HG03159 (cell line): ENCODE data around the gene SEMA5B.
A peak's percentile ranks its signal among the peaks of the same experiment; 100 is the strongest.

Source experiments
- ATAC-seq: cut with Tn5 transposase; IDR thresholded peaks from one replicate; pipeline ENCODE4 v1.9.1; 2021; ENCODE audit warnings: mild to moderate bottlenecking, moderate library complexity; ENCODE audit not compliant: unreplicated experiment

The SEMA5B gene, protein sequence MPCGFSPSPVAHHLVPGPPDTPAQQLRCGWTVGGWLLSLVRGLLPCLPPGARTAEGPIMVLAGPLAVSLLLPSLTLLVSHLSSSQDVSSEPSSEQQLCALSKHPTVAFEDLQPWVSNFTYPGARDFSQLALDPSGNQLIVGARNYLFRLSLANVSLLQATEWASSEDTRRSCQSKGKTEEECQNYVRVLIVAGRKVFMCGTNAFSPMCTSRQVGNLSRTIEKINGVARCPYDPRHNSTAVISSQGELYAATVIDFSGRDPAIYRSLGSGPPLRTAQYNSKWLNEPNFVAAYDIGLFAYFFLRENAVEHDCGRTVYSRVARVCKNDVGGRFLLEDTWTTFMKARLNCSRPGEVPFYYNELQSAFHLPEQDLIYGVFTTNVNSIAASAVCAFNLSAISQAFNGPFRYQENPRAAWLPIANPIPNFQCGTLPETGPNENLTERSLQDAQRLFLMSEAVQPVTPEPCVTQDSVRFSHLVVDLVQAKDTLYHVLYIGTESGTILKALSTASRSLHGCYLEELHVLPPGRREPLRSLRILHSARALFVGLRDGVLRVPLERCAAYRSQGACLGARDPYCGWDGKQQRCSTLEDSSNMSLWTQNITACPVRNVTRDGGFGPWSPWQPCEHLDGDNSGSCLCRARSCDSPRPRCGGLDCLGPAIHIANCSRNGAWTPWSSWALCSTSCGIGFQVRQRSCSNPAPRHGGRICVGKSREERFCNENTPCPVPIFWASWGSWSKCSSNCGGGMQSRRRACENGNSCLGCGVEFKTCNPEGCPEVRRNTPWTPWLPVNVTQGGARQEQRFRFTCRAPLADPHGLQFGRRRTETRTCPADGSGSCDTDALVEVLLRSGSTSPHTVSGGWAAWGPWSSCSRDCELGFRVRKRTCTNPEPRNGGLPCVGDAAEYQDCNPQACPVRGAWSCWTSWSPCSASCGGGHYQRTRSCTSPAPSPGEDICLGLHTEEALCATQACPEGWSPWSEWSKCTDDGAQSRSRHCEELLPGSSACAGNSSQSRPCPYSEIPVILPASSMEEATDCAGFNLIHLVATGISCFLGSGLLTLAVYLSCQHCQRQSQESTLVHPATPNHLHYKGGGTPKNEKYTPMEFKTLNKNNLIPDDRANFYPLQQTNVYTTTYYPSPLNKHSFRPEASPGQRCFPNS

DNA sequence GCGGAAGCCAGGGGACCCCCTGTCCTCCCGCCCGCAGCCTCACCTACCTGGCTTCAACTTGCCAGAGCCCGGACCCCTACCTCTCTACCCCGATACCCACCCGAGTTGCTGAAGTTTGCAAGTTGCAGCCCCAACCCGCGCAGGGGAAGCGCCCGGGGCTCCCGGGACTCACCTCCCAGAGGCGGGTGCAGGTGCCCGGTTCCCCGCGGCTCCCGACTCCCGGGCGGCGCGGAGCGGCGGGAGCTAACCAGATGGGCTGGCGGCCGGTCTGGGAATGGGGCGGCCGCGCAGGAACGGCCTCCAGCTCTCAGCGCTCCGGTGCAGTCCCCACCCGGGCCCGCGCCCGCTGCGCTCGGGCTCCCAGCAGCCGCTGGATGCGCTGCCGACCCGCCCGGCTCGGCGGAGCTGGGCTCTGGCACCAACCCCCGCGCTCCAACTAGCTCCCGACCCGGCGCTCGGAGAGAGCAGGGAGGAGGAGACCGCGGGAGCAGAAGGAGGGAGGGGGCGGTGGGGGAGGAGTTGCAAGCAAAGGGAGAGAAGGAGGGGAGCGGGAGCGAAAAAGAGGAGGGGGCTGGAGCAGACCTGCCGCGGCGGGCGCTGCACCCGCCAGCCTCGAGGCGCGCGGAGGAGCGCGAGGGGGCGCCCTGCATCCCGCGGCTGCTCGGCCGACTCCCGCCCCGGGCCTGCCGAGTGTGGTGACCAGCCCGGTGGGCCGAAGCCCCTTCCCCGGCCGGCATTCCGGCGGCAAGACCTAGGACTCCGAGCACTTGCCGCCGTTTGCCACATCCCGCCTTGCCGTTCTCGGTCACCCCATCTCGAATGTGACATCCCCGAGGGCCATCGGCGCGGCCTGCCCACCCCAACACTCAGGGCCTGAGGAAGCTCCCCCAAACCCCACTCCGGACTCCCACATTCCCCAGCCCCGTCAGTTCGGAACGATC, at the start of gene SEMA5B:
Gene SEMA5B (minus strand): TSS at position 472 of the 941 bp plus-strand sequence. CDS start 66,500 bp downstream, outside the sequence.
- no peak for ATAC-seq

DNA sequence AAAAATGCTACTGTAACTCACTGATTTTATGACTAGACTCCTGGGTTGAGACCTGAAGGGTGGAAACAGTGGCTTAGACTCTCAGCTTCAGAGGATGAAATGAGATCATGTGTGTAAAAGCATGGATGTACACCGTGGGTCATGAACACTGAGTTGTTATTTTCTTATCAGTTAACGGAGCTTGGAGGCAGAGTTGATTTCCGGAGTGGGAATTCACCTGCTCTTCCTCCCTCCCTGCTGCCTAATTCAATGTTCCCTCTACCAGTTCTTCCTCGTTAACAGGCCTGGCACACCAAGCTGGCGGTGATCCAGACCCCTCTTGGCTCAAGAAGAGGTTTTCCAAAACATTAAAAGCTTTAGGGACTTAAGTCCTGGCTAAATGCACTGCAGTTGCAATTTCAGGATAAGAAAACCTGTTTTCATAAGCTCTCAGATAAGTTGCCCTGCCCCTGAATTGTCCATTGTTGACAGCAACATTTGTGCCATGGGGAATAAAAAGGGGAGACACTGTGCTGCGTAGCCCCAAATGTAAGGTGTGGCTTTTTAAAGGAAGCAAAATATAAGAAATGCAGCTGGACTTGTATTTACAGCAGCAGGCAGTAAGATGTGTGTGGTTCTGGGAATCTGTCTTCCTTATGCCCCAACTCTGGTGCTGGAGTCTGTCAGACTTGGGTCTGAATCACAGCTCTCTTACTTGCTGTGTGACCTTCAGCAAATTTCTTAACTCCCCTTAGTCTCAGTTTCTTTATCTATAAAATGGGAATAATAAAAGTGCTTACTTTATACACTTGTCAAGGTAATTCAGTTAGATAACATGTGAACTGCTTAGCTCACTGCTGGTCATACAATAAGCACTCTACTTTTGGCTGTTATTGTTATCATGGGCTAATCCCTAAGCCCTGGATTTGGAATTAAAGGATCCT, 49.2 kb upstream of the SEMA5B start:
- no peak for ATAC-seq

DNA sequence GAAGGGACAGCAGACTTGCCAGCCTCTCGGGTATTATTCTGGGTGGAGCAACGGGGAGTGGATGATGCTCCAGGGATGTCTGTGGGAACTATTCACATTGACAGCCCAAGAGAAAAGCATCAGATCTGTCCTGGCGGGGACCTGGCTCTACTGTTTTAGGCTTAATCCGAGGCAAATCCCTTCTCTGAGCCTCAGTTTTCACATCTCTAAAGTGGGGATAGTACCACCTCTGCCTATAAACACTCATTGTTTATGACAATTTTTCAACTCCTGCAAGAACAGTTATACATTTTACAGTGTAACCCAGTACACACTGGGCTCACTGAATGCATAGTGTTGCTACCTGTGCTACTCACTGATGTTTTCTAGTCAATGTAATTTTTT, 48.5 kb upstream of the SEMA5B start:
- no peak for ATAC-seq

GRCh38 chr3:123075359-123075758, 47.8 kb upstream of the SEMA5B start:
- ATAC-seq, result no peak

DNA sequence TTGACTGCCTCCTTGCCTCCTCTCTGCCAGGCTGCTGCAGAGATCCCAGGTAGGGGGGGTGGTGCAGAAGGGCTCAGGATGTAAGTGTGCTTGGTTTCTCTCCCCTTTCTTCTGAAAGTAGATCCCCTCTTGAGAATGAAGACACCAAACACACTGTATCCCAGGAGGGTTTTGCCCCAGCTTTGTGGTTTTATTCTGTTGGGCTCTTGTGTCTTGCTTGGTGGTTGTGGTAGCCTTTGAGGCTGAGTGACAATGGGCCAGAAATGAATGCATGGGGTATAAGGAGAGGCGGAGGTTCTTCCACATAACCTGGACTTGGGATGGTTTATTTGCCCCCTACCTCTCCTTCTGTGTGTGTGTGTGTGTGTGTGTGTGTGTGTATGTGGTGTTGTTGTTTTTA, 45.0 kb upstream of the SEMA5B start:
- no peak for ATAC-seq

GRCh38 chr3:123072152-123072551, 44.6 kb upstream of the SEMA5B start:
- ATAC-seq, result no peak

DNA sequence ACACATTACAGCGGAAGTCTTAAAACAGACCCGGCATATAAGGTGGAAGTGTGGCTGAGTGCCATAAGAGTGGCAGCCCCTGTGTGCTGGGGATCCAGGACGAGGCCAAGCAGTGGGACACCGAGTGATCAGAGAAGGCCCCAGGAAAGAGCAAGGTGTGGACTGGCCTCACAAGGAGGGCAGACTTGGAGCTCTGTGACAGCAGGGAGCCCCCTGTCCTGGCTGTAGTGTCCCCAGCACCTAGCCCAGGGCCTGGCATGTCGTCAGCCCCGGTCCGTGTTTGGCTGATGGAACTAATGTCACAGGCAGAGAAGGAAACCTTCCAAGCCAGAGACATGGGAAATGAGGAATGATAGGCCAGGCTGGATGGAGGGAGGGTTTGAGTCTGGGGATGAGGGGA, 44.0 kb upstream of the SEMA5B start:
- ATAC-seq, result no peak

- no peak for ATAC-seq
These were observed 43.6 kb upstream of the SEMA5B start for GRCh38 chr3:123071146-123071545.

DNA sequence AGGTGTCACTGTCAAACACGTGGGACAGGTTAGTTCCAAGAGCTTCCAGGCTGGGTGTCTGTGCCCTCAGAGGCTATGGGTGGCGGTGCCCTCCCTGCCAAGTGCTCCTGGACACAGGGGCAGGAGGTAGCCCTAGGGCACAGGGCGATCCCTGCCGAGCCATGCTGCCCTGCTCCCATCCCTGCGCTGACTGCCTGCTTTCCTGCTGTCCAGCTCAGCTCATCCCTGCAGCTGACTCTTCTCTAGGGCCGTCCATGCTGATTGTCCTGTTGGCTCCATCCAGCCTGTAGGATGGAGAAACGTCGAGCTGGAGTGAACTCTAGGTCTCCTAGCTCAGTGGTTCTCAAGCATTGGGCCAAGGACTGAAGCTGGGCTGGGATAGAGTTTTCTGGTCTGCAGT, 42.9 kb upstream of the SEMA5B start:
- ATAC-seq, result no peak

DNA sequence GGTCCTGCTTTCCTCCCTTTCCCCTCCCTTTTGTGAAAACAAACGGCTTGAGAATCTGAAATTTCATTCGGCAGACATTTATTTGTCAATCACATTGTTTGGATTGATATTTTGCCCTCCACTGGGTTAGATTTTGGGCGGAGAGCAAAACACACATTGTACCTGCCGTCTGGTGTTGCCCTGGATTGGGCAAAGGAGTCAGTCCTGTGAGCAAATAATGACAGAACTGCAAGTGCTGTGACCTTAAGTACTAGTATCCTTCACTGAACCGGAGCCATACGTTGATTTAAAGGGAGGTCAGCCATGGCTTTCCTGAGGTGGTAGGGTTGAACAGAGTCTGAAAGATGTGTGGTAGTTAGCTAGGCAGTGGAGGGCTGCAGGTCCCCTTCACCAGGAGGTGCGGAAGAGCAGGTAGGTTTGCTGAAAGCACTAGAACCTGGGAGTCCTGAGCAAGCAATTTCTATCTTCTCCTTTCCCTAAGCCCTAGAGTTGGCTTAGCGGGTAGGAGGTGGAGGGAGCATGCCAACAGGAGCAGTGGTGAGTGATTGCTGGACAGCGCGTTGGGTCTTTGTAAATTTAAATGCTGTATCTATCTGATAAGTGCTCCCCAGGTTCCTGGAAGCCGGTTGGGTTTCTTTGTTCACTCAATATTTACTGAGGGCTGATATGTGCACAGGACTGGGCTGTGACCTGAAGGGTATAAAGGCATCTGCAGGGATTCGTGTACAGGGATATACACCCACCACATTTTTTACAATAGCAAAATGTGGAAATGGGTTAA, 41.2 kb upstream of the SEMA5B start:
- no peak for ATAC-seq

- ATAC-seq, result peak; percentile 41
These were observed 40.4 kb upstream of the SEMA5B start for GRCh38 chr3:123067689-123068600.

DNA sequence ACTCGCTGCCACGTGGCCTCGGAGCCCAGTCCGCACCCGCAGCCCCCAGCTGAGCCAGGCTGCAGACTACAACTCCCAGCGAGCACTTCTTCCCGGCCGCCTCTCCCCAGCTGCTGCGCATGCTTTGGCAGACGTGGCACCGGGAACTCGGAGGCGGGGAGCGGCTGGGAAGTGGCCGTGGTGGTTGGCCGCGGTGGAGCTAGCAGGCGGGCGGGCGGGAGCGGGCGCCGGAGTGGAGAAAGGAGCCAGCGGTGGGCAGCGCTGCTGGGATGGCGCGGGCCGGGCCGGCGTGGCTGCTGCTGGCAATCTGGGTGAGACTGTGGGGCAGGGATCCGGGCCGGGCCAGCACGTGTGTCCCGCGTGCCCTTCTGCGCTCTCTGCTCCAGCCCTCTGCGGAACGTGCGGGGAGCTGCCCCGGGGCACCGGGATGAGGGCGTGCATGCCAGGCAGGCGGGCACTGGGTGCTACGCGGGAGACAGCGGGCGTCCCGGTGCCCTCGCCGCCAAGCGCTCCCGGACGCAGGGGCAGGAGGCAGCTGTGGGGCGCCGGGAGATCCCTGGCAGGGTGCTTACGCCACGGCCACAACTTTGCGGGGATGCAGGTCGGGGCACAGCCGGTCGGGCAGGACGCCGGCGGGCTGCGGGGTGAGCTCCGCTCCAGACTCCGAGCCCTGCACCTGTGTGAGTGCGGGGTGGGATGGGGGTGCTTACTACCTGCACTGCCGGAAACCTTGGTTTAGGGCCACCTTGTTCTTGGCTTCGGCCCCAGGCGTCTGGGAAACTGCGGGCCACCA, 39.5 kb upstream of the SEMA5B start, which contains the start of gene PDIA5:
Gene PDIA5 (plus strand): TSS at position 130 of the 793 bp plus-strand sequence. CDS start 140 bp downstream, at position 270.
- ATAC-seq, result peak; percentile 75

- ATAC-seq, result no peak
These were observed 39.0 kb upstream of the SEMA5B start for GRCh38 chr3:123066599-123066895.

DNA sequence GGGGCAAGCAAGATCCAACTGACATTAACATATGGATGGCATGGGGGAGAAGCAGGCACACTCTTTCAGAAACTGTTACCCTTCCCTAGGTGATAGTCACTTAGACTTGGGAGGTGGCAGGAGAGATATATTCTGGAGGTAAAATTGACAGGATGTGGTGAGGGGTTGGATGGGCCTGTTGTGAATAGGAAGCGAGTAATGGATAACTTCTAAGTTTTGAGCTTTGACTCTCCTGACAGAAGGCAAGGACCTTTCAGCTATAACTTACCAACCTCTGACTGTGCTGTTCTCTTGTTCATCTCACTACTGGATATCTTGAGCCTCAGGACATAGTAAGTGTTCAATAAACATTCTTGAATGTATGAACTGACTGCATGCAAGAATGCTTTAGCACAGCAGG, 37.4 kb upstream of the SEMA5B start:
- ATAC-seq, result no peak

DNA sequence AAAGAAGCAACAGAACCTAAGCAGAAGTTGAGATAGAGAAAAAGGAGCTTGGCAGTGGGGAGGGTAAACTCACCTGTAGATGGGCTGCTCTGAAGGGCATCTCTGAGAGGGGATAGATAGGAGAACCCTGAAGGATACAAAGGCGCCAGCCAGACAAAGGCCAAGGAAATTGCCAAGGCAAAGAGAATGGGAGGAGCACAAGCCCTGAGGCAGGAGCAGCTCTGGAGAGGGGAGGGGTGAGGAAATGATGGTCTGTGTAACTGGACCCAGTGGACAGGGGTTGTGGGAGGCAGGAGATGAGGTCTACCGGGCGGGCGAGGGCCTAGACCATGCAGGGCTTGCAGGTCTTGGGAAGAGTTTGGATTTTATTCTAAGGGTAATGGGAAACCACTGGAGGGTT, 36.9 kb upstream of the SEMA5B start:
- ATAC-seq, result no peak

- no peak for ATAC-seq
These were observed 35.5 kb upstream of the SEMA5B start for GRCh38 chr3:123063034-123063433.

DNA sequence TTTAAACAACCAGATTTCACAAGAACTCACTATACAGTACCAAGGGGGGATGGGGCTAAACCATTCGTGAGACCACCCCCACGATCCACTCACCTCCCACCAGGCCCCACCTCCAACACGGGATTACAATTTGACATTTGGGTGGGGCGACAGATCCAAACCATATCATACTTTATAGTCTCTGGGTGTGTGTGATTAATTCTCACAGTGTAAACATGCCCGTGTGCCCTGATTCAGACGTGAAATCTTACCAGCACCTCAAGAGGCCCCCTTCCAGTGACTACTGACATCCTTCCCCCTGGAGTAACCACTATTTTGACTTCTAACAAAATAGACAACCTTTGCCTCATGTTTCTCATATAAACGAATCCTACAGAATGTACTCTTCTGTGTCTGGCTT, 34.3 kb upstream of the SEMA5B start:
- ATAC-seq, result no peak
